ENCODE measurements around the gene U2SURP. TPM values are rescaled to one million over a fixed set of nuclear protein-coding genes. Genes with fewer than 3 reads are reported as not detected.

The U2SURP gene
- total RNA-seq, 1 donor from 2014 or later: 75.8 TPM

DNA sequence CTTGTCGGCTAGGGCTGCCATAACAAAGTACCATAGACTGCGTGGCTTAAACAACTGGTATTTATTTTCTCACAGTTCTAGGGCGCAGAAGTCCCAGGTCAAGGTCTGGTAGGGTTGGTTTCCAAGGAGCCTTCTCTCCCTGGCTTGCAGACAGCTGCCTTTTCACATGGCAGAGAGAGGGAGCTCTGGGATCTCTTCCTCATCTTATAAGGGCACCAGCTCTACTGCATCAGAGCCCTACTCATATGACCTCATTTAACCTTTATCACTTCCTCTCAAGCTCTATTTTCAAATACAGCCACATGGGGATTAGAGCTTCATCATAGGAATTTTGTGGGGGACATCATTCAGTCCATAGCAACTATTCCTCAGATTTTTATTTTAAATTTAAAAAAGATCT, 20.3 kb upstream of the U2SURP start:
- no peak for DNase-seq

DNA sequence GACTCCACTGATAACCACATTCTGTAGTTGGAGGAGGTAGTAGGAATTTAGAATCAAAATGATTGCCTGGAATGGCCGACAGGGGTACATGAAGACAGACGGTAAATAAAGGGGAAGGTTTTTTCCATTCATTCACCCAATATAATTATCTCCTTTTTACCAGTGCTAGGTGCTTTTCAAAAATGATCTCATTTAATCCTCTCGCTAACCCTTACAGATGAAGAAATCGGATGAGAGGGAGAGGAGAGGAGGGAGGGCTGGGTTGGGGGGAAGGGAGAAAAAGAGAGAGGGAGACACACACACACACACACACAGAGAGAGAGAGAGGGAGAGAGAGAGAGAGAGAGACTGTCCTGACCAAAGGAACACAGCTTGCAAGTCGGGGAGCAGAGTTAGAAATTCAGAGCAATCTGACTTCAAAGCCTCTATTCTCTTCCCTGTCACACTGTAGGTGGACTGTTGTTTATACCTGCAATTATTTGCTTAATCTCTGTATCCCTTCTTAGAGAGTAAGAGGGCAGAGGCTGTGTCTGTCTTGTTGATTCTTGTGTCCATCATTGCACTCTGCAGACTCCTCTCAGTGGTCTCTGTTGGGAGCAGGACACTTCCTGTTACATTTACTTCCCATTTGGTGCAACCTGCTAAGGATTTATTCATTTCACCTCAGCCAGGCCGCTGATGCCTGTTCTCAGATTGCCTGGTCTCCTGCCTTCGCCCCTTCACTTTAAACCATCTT, 19.2 kb upstream of the U2SURP start:
- no peak overlapping the region for H3K27ac ChIP-seq

More for the DNA sequence above, 20.3 kb upstream of the U2SURP start:
- H3K9me3 ChIP-seq: no peaks in the 10 kb centered on the region
- H3K36me3 ChIP-seq: no peaks in the 10 kb centered on the region
- peak; percentile 63 for ATAC-seq
- H3K27me3 ChIP-seq: no peaks in the 10 kb centered on the region
- H3K4me1 ChIP-seq: no peaks in the 10 kb centered on the region
- TF ChIP-seq, protein P1, sequence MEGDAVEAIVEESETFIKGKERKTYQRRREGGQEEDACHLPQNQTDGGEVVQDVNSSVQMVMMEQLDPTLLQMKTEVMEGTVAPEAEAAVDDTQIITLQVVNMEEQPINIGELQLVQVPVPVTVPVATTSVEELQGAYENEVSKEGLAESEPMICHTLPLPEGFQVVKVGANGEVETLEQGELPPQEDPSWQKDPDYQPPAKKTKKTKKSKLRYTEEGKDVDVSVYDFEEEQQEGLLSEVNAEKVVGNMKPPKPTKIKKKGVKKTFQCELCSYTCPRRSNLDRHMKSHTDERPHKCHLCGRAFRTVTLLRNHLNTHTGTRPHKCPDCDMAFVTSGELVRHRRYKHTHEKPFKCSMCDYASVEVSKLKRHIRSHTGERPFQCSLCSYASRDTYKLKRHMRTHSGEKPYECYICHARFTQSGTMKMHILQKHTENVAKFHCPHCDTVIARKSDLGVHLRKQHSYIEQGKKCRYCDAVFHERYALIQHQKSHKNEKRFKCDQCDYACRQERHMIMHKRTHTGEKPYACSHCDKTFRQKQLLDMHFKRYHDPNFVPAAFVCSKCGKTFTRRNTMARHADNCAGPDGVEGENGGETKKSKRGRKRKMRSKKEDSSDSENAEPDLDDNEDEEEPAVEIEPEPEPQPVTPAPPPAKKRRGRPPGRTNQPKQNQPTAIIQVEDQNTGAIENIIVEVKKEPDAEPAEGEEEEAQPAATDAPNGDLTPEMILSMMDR (IDR thresholded peaks at IDR 0.05): no peak
- no peak overlapping the region for H3K27ac ChIP-seq
- intact Hi-C loops (cut with DNase I): loop anchor here (10.0 kb wide), 1 partner anchor 396 kb away; no protein-coding TSS in a partner anchor
- no peak overlapping the region for H3K4me3 ChIP-seq

DNA sequence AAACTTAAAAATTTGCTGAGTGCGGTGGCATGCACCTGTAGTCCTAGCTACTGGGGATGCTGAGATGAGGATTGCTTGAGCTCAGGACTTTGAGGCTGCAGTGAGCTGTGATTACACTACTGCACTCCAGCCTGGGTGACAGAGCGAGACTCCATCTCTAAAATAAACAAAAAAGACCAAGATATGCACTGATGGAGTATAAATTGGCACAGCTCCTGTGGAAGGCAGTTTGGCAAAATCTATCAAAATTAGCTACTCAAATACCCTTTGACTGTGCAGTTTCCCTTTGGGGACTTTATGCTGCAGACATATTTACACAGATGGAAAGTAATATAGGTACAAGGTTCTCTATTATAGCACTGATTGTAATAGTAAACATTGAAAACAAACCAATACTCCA, 18.1 kb upstream of the U2SURP start:
- ATAC-seq: no peak
- H3K4me3 ChIP-seq: no peak overlapping the region
- TF ChIP-seq, protein P1 (IDR thresholded peaks at IDR 0.05): no peak
- intact Hi-C loops (cut with DNase I): loop anchor here (10.0 kb wide), 1 partner anchor 399 kb away; no protein-coding TSS in a partner anchor
- no peaks in the 10 kb centered on the region for H3K9me3 ChIP-seq
- H3K36me3 ChIP-seq: no peaks in the 10 kb centered on the region
- H3K27me3 ChIP-seq: no peaks in the 10 kb centered on the region
- no peak for DNase-seq
- H3K4me1 ChIP-seq: no peaks in the 10 kb centered on the region
- H3K27ac ChIP-seq: no peak overlapping the region

More for the DNA sequence above, 19.2 kb upstream of the U2SURP start:
- intact Hi-C loops (cut with DNase I): loop anchor here (10.0 kb wide), 1 partner anchor 397 kb away; no protein-coding TSS in a partner anchor
- no peaks in the 10 kb centered on the region for H3K27me3 ChIP-seq
- H3K4me1 ChIP-seq: no peaks in the 10 kb centered on the region
- ATAC-seq (no peak), DNase-seq (no peak)
- no peaks in the 10 kb centered on the region for H3K9me3 ChIP-seq
- H3K4me3 ChIP-seq: no peak overlapping the region
- no peaks in the 10 kb centered on the region for H3K36me3 ChIP-seq
- TF ChIP-seq, protein P1 (IDR thresholded peaks at IDR 0.05): no peak

DNA sequence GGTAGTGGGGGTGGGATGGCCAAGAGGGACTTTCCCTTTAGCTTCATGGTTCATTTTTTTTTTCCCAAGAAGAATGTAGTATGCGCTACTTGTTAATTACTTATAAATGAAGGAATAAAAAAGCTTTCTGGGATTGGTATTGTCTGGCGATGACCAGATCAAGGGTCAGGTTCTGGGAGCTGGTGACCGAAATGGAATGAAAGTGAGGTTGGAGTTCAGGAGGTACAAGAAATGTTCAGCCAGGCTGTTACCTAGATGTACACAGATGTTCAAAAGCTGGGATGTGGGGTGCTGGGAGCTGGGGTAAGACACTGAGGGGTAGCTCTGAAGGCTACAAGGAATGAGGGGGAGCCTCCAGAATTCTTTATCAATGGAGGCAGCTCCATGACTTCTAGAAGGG, 17.1 kb upstream of the U2SURP start:
- Histone ChIP-seq H3K4me1 (no peaks in the 10 kb centered on the region), H3K9me3 (no peaks in the 10 kb centered on the region), H3K4me3 (no peak overlapping the region), H3K36me3 (no peaks in the 10 kb centered on the region), H3K27me3 (no peaks in the 10 kb centered on the region), H3K27ac (no peak overlapping the region)
- no peak for ATAC-seq
- TF ChIP-seq, protein P1 (IDR thresholded peaks at IDR 0.05): no peak
- intact Hi-C loops (cut with DNase I): loop anchor here (10.0 kb wide), 1 partner anchor 399 kb away; no protein-coding TSS in a partner anchor
- DNase-seq: no peak

DNA sequence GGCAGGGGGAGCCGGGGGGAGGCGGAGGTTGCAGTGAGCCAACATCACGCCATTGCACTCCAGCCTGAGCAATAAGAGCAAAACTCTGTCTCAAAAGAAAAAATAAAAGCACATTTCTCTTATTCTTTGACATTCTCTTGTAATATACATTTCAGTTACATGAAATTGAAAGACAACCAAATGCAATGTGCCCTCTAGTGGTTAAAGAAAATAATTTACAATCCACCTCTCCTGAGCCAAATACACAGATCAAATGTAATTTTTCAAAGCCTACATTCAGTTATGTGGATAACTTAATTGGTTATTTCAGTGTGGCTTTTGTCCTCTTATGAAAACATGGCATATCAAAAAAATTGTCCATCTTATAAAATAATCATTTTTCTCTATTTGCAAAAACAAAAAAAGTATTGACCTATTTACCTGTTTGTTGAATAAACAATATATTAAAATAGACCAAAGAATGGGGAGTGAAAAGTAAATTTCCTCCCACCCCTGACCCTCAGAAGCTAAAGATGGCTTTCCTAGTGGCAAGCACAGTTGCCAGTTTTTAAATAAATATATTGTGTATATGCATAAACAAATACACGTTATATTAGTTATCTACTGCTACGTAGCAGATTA, 14.2 kb upstream of the U2SURP start:
- peak; percentile 57 for ATAC-seq
- DNase-seq: no peak
- Histone ChIP-seq H3K36me3 (no peaks in the 10 kb centered on the region), H3K27me3 (no peaks in the 10 kb centered on the region), H3K9me3 (no peaks in the 10 kb centered on the region), H3K4me1 (no peaks in the 10 kb centered on the region), H3K27ac (no peak overlapping the region), H3K4me3 (no peak overlapping the region)
- TF ChIP-seq, protein P1 (IDR thresholded peaks at IDR 0.05): peak; percentile 74
- intact Hi-C loops (cut with DNase I): loop anchor here (10.0 kb wide), 1 partner anchor 402 kb away; no protein-coding TSS in a partner anchor

All from upper lobe of right lung (tissue), 1 donor.